GM18520 (cell line): Measurements from ENCODE around the gene SERPINC1.
"Not testable (repeated sequence)": the region's sequence is repeated elsewhere in the genome, so short reads cannot be mapped to it uniquely, and the experiment has no call there.

ENCODE experiments used
- ATAC-seq: cut with Tn5 transposase; IDR thresholded peaks from one replicate; pipeline ENCODE4 v1.9.1; 2021; ENCODE audit not compliant: unreplicated experiment

The SERPINC1 gene

GRCh38 chr1:173917149-173917548 is at the start of gene SERPINC1:
TSS of gene SERPINC1 (minus strand) at chr1:173917327. CDS start at chr1:173917259, 68 bp downstream.
- ATAC-seq, result no peak

DNA sequence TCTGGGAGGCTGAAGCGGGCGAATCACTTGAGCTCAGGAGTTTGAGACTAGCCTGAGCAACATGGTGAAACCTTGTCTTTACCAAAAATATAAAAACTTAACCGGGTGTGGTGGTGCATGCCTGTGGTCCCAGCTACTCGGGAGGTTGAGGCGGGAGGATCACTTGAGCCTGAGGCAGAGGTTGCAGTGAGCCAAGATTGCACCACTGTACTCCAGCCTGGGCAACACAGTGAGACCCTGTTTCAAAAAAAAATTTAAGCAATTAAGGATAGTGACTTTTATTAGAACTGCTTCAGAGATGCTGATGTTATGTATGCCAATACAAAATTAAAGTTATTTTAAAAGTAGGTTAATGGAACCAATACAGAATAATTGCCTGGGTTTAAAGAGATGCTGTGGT is 48.8 kb upstream of the SERPINC1 start:
- ATAC-seq, result not testable (repeated sequence)

- no peak for ATAC-seq
Measured at GRCh38 chr1:173963477-173963876, 46.4 kb upstream of the SERPINC1 start.

- ATAC-seq, result no peak
Measured at GRCh38 chr1:173960625-173961024, 43.5 kb upstream of the SERPINC1 start.

- no peak for ATAC-seq
Measured at GRCh38 chr1:173954179-173954578, 37.1 kb upstream of the SERPINC1 start.

DNA sequence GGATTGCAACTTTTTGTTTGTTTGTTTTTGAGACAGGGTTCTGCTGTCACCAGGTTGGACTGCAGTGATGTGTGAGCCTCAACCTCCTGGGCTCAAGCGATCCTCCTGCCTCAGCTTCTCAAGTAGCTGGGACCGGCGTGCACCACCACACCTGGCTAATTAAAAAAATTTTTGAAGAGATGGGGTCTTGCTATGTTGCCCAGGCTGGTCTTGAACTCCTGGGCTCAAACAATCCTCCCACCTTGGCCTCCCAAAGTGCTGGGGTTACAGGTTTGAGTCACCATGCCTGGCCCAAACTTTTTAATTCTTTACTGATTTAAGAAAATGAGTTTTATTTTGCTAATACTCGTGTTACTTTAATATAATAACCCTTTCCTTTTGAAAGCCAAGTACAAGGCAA is 31.5 kb upstream of the SERPINC1 start:
- no peak for ATAC-seq

GRCh38 chr1:173946380-173946921 is 29.3 kb upstream of the SERPINC1 start:
- ATAC-seq, result no peak

DNA sequence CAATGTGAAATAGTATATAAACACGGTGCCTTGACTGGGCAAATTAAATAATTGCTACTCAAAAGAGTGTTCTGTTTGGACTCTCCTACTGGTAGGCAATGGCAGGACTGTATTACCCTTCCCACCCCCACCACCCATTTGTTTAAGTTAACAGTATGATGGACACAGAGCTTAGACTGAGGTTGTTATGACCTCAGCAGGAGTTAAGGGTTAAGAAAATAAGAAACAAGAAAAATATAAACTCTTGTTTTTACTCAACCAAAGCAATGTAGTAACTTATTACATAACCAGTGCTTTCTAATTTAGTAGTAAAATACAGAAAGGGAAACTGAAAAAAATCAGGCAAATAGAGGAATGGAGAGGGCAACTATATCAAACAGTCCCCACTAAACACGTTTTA is 19.9 kb upstream of the SERPINC1 start:
- ATAC-seq, result no peak

DNA sequence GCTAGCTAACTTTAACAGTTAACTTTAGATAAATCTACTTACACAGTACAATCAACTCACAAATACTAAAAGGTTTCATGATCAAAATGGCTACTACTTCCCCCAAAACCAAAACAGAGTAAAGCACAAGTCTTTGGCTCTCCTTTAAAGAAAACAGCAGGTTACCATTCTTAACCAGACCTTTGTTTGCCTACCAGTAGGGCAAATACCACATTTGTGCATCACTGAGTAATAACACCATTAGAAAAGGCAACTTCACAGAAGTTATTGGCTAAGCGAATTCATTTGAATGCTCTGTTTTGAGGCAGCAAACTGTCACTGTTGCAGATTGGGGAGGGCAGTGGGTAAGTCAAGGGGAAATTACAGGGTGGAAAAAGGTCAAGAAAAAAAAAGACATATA is 17.3 kb upstream of the SERPINC1 start:
- no peak for ATAC-seq

DNA sequence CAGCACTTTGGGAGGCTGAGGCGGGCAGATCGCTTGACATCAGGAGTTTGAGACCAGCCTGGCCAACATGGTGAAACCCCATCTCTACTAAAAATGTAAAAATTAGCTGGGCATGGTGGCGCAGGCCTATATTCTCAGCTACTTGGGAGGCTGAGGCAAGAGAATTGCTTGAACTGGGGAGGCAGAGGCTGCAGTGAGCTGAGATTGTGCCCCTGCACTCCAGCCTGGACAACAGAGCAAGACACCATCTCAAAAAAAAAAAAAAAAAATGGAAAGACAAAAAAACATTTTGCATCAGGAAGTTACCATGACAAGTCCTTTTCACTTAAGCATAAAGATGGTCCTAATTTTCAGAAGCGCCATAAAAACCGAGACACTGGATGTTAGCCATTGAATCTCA is 13.4 kb upstream of the SERPINC1 start:
- not testable (repeated sequence) for ATAC-seq

DNA sequence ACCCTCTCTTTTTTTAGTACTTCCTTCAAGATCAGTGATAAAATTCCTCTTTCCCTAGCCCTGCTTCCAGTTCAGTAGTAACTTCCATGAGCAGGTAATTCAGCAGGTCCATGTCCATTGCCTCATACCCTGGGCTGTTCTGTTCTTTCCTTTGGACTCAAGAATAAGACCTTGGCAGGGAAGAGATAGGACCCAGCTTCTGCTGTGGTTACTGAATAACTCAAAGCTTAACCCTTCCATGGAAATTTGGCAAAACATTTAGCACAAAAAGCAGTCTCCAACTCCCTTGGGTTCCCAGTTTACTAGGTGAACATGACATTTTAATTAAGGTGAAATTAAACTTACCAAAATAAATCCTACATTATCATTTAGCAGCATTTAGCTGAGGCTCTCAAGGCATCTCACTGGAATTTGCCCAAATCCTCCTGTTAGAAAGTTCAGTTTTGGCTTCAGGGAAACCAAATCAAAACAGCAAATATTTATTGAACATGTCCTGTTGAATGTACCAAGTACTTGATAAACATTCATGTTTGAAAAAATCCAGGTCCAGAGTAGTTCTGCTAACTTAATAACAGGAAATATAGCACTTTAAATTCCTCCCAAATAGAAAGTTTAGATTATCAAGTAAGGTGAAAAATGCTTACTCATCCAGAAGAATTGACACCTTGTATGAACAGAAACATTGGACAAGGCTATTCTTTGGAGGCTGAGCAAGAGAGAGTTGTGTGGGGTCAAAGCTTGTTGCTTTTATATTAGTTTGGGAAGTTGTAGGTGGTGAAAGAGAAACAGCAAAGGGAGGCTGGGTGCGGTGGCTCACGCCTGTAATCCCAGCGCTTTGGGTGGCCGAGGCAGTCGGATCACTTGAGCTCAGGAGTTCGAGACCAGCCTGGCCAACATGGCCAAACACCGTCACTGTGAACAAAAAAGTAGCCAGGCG is 8.4 kb upstream of the SERPINC1 start:
- ATAC-seq, result no peak

GRCh38 chr1:173920861-173921260 is 3.7 kb upstream of the SERPINC1 start:
- ATAC-seq, result no peak

GRCh38 chr1:173917635-173918493 is 737 bp upstream of the SERPINC1 start:
- no peak for ATAC-seq

GRCh38 chr1:173916667-173917066 is 460 bp downstream of the SERPINC1 start:
- ATAC-seq, result no peak

- no peak for ATAC-seq
Measured at GRCh38 chr1:173915596-173915995, 1.5 kb downstream of the SERPINC1 start.

DNA sequence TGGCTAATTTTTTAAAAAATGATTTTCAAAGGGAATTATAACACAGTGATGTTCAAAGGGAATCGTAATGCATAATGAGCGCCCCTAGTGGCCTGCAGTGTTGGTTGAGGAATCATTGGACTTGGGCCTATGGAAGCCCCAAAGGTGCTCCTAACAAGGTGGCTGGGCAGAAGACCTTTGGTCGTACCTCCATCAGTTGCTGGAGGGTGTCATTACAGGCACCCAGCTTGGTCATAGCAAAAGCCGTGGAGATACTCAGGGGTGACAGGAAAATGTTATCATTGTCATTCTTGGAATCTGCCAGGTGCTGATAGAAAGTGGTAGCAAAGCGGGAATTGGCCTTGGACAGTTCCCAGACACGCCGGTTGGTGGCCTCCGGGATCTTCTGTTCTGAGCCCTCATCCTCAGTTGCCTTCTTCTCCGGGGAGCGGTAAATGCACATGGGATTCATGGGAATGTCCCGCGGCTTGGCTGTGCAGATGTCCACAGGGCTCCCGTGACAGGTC is 2.7 kb downstream of the SERPINC1 start:
- no peak for ATAC-seq

DNA sequence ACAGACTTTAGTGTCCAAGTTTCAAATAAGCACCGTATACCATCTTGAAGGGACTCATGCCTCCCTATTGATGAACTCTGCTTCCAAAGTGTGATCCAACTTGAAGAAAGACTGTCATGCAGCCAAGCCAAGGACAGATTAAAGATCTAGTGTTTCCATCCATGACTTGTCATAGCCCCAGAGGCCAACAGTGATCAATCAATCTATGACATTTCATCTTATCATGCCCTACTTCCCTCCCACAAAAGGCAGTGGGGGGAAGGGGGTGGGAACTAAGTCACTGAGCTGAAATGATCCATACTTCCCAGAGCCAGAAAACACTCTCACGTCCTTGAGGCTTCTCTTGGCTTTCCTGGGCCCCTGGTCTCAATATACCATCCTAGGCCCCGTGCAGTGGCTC is 4.0 kb downstream of the SERPINC1 start:
- no peak for ATAC-seq

DNA sequence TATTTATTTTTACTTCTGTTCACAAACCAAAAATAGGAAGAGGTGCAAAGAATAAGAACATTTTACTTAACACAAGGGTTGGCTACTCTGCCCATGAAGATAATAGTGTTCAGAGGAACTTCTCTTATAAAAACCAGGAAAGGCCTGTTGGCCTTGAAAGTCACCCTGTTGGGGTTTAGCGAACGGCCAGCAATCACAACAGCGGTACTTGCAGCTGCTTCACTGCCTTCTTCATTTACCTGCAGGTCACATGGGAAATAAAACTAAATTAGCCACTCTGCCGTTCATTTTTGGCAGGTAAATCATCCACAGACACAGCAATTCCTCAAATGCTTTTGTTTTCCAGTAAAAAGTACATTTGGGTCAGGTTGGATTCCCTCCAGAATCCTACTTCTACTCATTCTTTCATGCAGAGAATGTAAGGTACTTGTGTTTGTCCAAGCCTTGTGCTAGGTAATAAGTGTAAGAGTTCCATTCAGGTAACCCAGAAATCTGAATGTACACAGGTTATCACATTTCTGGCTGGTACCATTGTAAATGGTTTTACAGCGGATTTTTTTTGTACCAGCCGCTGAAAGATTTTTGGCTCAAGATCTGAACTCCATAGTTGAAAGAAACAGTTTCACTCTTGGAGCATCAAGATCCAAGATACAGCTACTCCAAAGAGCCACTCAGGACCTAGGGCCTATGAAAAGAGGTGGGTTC is 13.1 kb downstream of the SERPINC1 start:
- no peak for ATAC-seq

DNA sequence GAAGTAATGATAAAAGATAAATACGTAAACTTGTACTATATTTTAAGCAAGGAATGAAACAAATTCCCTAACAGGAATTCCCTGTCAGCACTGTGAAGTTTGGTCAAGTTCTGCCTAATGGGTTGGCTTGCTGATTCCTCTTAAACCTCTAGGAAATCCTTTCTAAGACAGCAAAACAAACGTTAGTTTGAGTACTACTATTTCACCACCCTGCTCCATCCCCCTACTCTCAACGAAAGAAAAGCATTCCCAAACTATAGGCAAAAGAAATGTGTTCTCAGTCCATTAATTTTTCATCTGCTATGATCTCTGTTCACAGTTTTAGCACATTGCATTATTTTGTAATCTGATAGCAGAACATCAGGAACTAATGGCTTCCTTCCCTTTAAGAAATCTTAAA is 16.1 kb downstream of the SERPINC1 start:
- no peak for ATAC-seq

DNA sequence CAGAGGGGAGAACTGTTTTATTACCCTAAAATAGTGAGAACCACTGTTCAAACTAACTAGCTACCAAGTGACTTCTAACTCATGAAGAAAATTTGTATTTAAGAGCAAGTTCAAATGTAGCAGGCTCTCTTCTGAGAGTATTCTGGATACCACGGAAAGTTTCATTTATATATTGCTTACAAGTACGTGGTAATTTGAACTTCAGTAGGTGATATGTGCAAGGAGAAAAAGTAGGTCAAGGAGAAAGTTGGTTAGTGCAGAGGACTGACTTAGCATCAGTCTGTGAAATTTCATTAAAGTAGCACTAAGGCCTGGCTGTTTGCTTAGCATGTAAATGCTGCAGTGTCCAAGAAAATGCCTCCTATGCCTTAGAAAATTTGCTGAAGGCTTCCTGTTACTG is 16.7 kb downstream of the SERPINC1 start:
- no peak for ATAC-seq

DNA sequence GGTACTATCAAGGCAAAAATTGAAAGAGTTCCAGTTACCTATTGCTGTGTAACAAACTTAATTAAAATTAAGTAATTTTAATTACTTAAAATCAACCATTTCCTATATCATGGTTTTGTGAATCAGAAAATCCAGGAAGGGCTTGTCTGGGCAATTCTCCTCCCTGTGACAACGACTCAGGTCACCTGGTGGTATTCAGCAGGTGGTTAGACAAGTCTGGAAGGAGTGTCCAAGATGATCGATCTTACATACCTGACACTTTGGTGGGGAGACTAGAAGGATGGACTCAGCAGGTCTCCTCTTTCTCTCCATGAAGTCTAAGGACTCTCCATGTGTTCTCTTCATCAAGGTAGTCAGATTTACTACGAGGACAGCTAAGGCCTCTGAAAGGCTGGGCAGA is 22.9 kb downstream of the SERPINC1 start:
- ATAC-seq, result no peak
